Measurements from ENCODE around the gene HOXC12. TPM values are rescaled to one million over a fixed set of nuclear protein-coding genes. Genes with fewer than 3 reads are reported as not detected.

HOXC12 gene
- total RNA-seq, 1 experiment from 2014 or later: 5.1 TPM

GRCh38 chr12:53975064-53975471 is 20.4 kb downstream of the HOXC12 start:
- ATAC-seq (no peak), DNase-seq (ENCODE audit: low read depth, low spot score) (no peak)
- H3K4me1 ChIP-seq (ENCODE audit: control insufficient read depth, insufficient read depth, low read length): peaks cover 68% of the 10 kb centered on the region
- ChIA-PET CTCF (interaction anchor here (0.6 kb wide), 1 partner anchor 219 kb away, joined by 3 read pairs; no protein-coding TSS in a partner anchor), POLR2A (no interaction called here)
- H3K27ac ChIP-seq (ENCODE audit: low read length): peak overlapping the region; percentile 100
- intact Hi-C loops (cut with micrococcal nuclease; ENCODE audit: unreplicated experiment) (no loop called here), in situ Hi-C loops (cut with HindIII; ENCODE audit: low pct_unique_long_range_greater_than_20kb, low sequenced_read_pairs) (no loop called here)
- no peaks in the 10 kb centered on the region for H3K27me3 ChIP-seq (ENCODE audit: control insufficient read depth, insufficient read depth, low read length)
- no peaks in the 10 kb centered on the region for H3K36me3 ChIP-seq (ENCODE audit: control insufficient read depth, insufficient read depth, low read length)
- H3K9me3 ChIP-seq (ENCODE audit: control insufficient read depth, insufficient read depth, low read depth, low read length): no peaks in the 10 kb centered on the region
- TF ChIP-seq SIN3A (IDR thresholded peaks at IDR 0.05; ENCODE audit: borderline replicate concordance, insufficient read depth, low read depth, low read length): no peak
- no TSS peak for BruUV-seq (replicated peaks)
- peak overlapping the region; percentile 77 to 85 for H3K4me3 ChIP-seq (ENCODE audit: low read depth in 2 of 2, low read length in 2 of 2)

DNA sequence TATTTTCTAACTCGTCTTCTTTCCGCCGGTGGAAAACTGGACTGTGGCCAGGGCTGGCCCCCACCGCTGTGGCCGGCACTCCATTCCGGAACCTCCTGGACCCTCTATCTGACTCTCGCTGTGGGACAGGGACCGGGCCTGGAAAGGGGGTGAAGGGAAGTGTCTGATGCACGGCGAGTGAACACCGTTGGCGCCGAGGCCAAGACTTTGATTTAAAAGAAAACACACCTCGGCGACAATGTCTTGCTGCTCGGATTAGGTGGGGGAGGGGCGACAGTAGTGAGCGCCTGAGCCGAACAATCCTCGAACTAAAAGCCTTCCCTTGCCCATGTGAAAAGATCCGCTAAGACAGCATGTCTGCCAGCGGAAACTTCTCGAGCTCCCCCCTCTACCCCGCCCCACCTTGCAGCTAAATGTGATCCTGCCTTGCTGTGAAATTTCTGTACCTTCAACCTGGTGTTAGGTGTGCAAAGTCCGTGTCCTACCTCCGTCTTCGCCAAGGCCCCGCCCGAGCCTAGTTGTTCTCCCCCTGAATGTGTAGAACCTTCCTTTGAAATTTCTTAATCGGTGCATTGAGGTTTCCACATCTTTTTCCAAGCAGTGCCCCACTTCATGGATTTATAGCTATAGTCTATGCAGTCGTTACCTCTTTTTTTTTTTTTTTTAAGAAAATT is 20.9 kb downstream of the HOXC12 start:
- intact Hi-C loops (cut with micrococcal nuclease; ENCODE audit: unreplicated experiment): no loop called here
- no TSS peak for BruUV-seq (replicated peaks)

More for the DNA sequence above, 20.9 kb downstream of the HOXC12 start:
- H3K9me3 ChIP-seq (ENCODE audit: control insufficient read depth, insufficient read depth, low read depth, low read length): no peaks in the 10 kb centered on the region
- CTCF ChIA-PET: interaction anchor here (0.5 to 1.0 kb wide), 3 partner anchors 218 to 227 kb away, joined by 3 to 4 read pairs (median 3); no protein-coding TSS in a partner anchor
- POLR2A ChIA-PET: interaction anchor here (0.5 to 1.1 kb wide), 3 partner anchors 24 to 311 kb away, joined by 3 to 6 read pairs (median 4); partner anchors contain the start of gene HOXC9
- H3K27ac ChIP-seq (ENCODE audit: low read length): peak overlapping the region; percentile 100
- no peaks in the 10 kb centered on the region for H3K27me3 ChIP-seq (ENCODE audit: control insufficient read depth, insufficient read depth, low read length)
- no peak for ATAC-seq
- in situ Hi-C loops (cut with HindIII; ENCODE audit: low pct_unique_long_range_greater_than_20kb, low sequenced_read_pairs): no loop called here
- TF ChIP-seq CTCF (IDR thresholded peaks at IDR 0.05) (no peak), POLR2AphosphoS5 (IDR thresholded peaks at IDR 0.05; ENCODE audit: low read depth, low read length) (peak; percentile 51; the same call in 1 of the 2 replicates), SIN3A (IDR thresholded peaks at IDR 0.05; ENCODE audit: borderline replicate concordance, insufficient read depth, low read depth, low read length) (no peak), TCF7L2 (IDR thresholded peaks at IDR 0.05; ENCODE audit: low read depth, low read length) (no peak)
- TF ChIP-seq, protein P1, sequence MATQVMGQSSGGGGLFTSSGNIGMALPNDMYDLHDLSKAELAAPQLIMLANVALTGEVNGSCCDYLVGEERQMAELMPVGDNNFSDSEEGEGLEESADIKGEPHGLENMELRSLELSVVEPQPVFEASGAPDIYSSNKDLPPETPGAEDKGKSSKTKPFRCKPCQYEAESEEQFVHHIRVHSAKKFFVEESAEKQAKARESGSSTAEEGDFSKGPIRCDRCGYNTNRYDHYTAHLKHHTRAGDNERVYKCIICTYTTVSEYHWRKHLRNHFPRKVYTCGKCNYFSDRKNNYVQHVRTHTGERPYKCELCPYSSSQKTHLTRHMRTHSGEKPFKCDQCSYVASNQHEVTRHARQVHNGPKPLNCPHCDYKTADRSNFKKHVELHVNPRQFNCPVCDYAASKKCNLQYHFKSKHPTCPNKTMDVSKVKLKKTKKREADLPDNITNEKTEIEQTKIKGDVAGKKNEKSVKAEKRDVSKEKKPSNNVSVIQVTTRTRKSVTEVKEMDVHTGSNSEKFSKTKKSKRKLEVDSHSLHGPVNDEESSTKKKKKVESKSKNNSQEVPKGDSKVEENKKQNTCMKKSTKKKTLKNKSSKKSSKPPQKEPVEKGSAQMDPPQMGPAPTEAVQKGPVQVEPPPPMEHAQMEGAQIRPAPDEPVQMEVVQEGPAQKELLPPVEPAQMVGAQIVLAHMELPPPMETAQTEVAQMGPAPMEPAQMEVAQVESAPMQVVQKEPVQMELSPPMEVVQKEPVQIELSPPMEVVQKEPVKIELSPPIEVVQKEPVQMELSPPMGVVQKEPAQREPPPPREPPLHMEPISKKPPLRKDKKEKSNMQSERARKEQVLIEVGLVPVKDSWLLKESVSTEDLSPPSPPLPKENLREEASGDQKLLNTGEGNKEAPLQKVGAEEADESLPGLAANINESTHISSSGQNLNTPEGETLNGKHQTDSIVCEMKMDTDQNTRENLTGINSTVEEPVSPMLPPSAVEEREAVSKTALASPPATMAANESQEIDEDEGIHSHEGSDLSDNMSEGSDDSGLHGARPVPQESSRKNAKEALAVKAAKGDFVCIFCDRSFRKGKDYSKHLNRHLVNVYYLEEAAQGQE (IDR thresholded peaks at IDR 0.05; ENCODE audit: insufficient read depth in 1 of 2, low read depth in 2 of 2, low read length in 1 of 2): no peak
- peaks cover 68% of the 10 kb centered on the region for H3K4me1 ChIP-seq (ENCODE audit: control insufficient read depth, insufficient read depth, low read length)
- no peak for DNase-seq (ENCODE audit: low read depth, low spot score)
- peak overlapping the region; percentile 77 to 85 for H3K4me3 ChIP-seq (ENCODE audit: low read depth in 2 of 2, low read length in 2 of 2)
- no peaks in the 10 kb centered on the region for H3K36me3 ChIP-seq (ENCODE audit: control insufficient read depth, insufficient read depth, low read length)

Data from Panc1 (cell line).